Brain microvascular endothelial cell (primary cell): Measurements from ENCODE around the gene NTM.
A peak's percentile ranks its signal among the peaks of the same experiment; 100 is the strongest.

ENCODE experiments used
- DNase-seq: peaks from one replicate; pipeline ENCODE4 v3.0.0-alpha.2; 2020
- H3K27ac ChIP-seq: fragments of 250-450 bp; sonication (Bioruptor Pico); 2 replicates; pipeline ENCODE4 v1.5.1; 2020; ENCODE audit warnings: mild to moderate bottlenecking, moderate library complexity
- H3K27me3 ChIP-seq: fragments of 250-450 bp; sonication (Bioruptor Pico); replicated peaks from 2 replicates; pipeline ENCODE4 v1.5.1; 2020; ENCODE audit warnings: mild to moderate bottlenecking
- H3K36me3 ChIP-seq: fragments of 250-450 bp; sonication (Bioruptor Pico); replicated peaks from 2 replicates; pipeline ENCODE4 v1.5.1; 2020; ENCODE audit warnings: mild to moderate bottlenecking
- H3K4me3 ChIP-seq: 2 replicates; pipeline ENCODE4 v1.5.1; 2011; ENCODE audit warnings: low read depth, mild to moderate bottlenecking, control low read depth, low read length, moderate library complexity
- in situ Hi-C: cut with HindIII; loops from 2 replicates; pipeline ENCODE4 v1.10.0; 2017; ENCODE audit warnings: low sequenced_read_pairs, low pct_ligation_motif_present
- TF ChIP-seq, protein P1 (sequence below): IDR thresholded peaks from 2 replicates; pipeline ENCODE4 v1.5.1; 2011; ENCODE audit warnings: low read depth, mild to moderate bottlenecking, moderate library complexity, low read length, control low read depth, inconsistent platforms; ENCODE audit errors: missing control alignments

NTM gene

DNA sequence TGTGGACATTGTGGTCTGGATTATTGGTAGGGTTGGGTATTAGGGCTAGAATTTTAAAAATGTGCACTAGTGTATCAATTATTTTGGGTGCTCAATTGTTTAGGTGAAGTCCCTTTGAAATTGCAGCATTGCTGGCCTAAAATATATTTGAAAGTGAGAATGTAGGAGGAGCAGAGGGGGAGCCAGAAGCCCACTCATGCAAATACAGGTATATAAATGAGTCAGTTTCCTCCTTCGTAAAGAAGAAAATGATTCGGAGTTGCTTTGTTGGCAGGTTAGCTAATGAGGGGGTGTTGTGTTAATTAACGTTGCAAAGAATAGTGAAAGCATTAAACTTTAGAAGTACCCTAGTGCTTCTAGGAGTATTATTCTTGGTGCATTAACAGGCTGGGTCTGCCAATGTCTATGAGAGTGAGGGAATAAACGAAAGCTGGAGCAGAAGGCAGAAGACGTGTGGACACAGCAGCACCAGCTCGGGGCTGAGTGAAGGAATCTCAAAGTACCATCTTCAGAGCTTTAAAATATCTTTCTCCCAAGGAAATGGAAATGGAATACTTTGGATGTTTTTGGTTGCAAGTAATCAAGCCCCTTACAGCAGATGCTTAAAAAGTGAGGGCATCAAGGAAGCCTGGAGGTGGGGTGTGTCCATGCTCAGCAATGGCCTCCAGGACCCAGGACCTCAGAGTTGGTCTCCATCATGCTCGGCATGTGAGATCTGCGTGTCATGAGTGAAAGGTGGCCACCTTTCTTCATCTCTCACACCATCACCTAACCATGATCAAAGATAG, 522.9 kb downstream of the NTM start:
- DNase-seq, result no peak

DNA sequence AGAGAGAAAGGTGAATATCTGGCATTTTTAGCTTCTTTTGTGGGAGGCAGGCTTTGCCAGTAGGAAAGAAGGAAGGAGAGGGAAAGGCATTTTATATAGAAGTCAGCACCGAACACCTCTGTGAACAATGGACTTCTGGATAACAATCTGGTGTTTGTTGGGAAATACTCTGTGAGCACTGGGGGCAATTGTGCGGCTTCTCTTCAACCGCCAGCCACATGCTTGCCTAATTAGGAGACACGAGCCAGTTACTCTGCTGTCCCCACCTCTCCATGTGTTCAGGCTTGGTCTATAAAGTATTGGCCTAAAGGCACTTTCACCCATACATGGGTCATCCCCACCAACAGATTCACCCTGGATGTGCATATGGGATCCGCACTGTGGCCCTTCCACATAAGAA, 523.6 kb downstream of the NTM start:
- Histone ChIP-seq H3K27ac (no peak overlapping the region), H3K27me3 (no peaks in the 10 kb centered on the region), H3K4me3 (no peak overlapping the region), H3K36me3 (no peaks in the 10 kb centered on the region)
- in situ Hi-C loops, result no loop called here
- TF ChIP-seq, protein P1, sequence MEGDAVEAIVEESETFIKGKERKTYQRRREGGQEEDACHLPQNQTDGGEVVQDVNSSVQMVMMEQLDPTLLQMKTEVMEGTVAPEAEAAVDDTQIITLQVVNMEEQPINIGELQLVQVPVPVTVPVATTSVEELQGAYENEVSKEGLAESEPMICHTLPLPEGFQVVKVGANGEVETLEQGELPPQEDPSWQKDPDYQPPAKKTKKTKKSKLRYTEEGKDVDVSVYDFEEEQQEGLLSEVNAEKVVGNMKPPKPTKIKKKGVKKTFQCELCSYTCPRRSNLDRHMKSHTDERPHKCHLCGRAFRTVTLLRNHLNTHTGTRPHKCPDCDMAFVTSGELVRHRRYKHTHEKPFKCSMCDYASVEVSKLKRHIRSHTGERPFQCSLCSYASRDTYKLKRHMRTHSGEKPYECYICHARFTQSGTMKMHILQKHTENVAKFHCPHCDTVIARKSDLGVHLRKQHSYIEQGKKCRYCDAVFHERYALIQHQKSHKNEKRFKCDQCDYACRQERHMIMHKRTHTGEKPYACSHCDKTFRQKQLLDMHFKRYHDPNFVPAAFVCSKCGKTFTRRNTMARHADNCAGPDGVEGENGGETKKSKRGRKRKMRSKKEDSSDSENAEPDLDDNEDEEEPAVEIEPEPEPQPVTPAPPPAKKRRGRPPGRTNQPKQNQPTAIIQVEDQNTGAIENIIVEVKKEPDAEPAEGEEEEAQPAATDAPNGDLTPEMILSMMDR, result no peak
- DNase-seq, result no peak

More for the DNA sequence above, 522.9 kb downstream of the NTM start:
- Histone ChIP-seq H3K27me3 (no peaks in the 10 kb centered on the region), H3K4me3 (no peak overlapping the region), H3K27ac (no peak overlapping the region), H3K36me3 (no peaks in the 10 kb centered on the region)
- in situ Hi-C loops, result no loop called here
- TF ChIP-seq, protein P1, result no peak

DNA sequence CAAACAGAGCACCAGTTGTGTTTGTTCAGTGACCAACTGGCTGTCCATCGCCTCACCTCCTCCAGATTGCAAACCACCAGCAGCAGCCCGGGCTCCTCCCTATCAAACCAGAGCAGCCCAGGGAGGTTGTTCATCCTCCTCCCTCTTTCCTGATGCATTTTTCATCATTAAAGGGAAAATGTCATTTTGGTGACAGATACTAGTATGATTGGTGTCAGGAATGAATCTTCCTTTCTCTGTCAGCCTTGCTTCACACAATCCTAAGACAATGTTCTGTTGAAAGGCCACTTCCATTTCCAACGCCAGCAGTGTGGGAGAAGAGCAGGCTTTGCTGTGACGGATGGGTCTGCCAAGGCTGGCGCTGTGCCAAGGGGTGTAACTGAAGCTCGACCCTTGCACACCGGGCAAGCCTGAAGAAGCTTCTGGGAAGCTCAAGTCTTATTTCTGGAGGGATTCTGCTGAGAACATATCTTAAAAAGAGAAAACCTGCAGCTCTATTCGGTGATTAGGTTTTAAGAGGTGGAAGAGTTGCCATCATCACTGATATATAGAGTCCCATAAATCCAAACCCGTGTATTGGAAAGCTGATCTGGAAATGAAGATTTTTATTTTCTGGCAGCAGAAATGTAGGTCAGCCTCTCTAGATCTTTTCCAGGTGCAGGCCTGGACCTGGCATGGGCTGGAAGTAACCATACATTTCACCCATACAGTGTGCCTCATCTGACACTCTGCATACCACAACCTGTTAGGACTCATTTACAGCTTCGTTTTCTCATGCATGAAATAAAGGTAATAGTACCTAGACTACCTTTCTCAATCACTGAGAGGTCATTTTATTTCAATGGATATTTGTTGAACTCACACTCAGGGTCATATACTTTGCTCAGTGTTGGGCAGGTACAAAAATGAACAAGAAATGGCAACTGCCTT, 524.5 kb downstream of the NTM start:
- in situ Hi-C loops, result no loop called here
- no peaks in the 10 kb centered on the region for H3K27me3 ChIP-seq
- TF ChIP-seq, protein P1, result no peak
- H3K36me3 ChIP-seq, result no peaks in the 10 kb centered on the region
- DNase-seq, result no peak
- H3K4me3 ChIP-seq, result no peak overlapping the region
- H3K27ac ChIP-seq, result no peak overlapping the region

DNA sequence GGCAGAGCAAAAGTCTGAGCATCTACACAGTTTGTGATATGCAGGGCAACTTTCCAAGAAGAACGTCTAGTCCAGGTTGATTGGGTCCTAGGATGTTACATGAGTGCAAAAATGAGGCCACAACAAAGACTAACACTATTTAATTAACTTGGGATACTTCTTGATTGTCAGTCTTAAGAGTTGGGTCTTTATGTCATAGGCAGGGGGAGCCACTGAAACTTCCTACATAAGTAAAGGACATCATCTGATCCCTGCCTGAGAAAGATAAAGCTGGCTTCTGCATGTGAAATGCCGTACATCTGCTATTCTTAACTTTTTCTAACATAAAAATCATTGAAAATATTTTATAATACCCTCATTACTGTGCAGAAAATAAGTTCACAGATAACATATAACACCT, 525.5 kb downstream of the NTM start:
- H3K27ac ChIP-seq, result peak overlapping the region; percentile 94
- DNase-seq, result no peak
- TF ChIP-seq, protein P1, result peak; percentile 34
- in situ Hi-C loops, result no loop called here
- no peak overlapping the region for H3K4me3 ChIP-seq
- no peaks in the 10 kb centered on the region for H3K36me3 ChIP-seq
- no peaks in the 10 kb centered on the region for H3K27me3 ChIP-seq

DNA sequence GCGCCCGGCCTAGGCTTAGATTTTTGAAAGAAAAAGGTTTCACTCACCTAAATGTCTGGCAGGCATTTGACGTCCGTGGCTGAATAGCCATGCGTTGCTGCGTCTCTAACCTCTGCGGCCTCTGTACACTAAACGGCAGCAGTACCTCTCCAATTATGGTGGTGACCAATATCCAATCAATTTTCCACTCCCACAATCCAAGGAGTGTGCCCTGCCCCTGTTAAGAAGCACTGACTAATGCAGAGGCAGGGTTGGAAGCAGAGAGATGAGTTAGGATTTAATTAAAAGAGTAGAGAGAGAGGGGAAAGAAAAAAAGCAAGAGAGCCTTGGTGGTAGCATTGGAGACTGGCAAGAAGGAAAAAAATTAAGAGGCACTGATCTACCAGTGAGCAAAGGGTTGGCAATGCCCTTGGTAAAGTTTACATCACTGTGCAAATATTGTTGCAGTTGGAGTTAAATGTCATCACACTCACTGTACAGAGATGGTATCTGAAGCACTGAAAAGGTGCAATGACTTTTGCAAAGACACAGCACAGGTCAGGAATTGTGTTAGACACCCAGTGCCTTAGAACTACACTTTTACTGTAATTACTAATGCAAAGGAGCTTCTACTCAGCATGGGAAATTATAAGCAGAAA, 526.7 kb downstream of the NTM start:
- no peak for DNase-seq
- H3K4me3 ChIP-seq, result no peak overlapping the region
- in situ Hi-C loops, result no loop called here
- H3K27ac ChIP-seq, result peak overlapping the region; percentile 94
- TF ChIP-seq, protein P1, result no peak
- no peaks in the 10 kb centered on the region for H3K27me3 ChIP-seq
- H3K36me3 ChIP-seq, result no peaks in the 10 kb centered on the region
